Amniotic stem cell (primary cell): ENCODE measurements around the gene SH3GL2.

Experiments used
- DNase-seq: peaks from one replicate; lab custom pipeline; 2025; lab: John Stamatoyannopoulos, UW

Gene SH3GL2

DNA sequence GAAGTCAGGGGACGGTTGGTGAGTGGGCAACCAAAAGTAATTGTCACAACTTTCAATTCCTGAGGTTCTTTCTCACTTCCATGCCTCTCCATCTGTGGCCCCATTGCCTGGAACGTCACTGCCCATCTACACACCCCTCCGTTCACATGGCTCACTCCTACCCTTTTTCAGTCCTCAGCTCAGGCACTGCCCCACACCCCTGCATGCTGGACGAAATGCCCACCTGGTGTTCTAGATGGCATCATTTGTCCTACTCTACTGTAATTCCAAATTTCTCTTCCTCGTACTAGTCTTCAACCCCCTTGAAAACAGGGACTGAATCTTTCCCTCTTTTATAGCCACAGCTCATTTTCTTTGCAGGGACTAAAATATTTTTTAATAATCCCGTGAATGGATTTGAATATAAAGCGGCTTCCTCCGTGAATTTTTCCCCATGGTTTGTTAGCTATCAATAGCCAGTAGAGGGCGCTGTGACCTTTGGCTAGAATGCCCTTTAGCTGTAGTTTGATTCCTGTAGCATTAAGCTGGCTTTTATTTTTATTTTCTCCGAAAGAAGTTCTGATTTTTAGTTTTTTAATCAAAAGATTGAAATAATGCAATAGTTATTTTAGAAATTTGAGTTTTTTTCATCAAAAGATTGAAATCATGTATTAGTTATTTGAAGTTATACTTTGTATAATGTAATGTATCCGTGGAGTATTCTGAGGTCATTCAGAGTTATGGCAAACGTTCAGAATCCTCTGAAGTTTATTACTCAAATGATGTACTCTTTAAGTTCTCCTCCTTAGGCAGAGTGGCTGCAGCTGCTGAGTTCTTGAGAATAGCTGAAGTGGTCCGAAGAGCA lies 232.1 kb downstream of the SH3GL2 start:
- DNase-seq: peak; percentile 62

- no peak for DNase-seq
These were observed 234.9 kb downstream of the SH3GL2 start for GRCh38 chr9:17813798-17814197.

DNA sequence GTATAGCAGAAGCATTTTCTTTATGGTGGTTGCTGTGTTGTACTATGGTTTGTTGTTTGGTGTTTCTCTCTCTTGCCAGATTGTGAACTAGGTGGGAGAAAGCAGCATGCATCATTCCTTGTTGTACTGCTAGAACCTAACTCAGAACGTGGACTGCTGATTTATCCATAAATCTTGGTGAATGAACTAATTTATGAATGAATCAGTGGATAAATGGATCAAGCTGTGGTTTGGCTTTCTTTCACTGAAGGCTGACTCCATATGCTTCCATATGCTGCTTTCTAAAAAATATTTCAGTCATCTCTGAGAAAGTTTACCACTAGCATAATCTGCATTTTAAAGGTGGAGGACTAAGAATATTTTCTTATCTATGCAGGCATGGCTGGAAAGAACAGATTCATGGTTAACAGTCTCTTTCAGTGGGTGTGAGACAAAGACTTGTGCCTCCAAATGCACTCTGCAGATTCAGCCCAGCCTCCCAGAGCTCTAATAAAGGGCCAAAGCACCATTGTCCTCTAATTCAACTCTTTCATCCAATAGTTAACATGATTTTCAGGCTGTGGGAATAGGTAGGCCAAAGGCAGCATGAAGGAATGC lies 237.7 kb downstream of the SH3GL2 start:
- DNase-seq: no peak

- peak; percentile 15 for DNase-seq
These were observed 245.3 kb downstream of the SH3GL2 start for GRCh38 chr9:17824191-17824590.

DNA sequence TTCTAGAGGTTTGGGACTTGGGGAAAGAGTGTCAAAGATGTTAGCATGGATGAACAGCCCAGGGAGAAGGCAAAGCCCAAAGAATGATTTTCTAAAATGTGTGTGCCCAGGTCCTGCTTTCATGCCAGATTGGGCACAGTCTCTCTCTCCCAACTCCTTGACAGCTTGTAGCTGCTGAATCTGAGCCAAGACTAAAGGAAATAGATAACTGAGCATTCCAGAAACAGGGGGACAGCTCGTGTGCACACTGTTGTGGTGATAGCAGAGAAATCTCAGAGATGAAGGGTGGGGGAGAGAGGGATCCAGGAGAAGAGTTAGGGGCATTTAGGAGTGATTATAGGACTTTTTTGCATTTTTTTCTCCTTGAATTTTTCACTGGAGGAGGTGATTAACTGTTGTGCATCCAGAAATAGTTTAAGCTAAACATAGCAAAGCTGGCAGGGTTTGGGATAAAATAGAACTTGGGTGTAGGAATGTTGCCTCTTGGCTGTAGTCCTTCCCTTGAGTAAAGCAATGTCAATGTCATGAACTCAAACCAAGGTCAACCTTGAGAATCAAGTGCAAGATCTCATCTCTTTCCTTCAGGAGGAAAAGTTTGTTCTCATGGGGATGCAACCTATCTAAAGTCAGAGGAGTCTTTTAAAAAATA lies 245.9 kb downstream of the SH3GL2 start:
- no peak for DNase-seq

- no peak for DNase-seq
These were observed 246.4 kb downstream of the SH3GL2 start for GRCh38 chr9:17825265-17825659.

DNA sequence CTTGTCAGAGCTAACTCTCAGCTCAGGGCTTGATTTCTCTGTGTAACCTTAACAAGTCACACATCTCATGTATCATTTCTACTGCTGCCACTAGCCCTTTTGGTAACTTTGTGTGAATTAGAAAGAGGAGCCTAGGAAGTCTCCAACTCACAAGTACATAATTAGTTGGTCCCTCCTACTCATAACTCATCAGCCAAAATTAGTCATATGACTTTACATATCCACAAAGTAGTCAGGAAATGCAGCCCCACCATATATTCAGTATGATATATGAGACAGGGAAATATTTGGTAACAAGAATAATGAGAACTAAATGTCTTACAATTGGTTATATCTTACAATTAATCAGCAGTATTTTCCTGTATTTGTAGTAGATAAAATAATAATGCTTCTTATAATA lies 250.2 kb downstream of the SH3GL2 start:
- DNase-seq: no peak

- no peak for DNase-seq
These were observed 251.0 kb downstream of the SH3GL2 start for GRCh38 chr9:17829812-17830385.

DNA sequence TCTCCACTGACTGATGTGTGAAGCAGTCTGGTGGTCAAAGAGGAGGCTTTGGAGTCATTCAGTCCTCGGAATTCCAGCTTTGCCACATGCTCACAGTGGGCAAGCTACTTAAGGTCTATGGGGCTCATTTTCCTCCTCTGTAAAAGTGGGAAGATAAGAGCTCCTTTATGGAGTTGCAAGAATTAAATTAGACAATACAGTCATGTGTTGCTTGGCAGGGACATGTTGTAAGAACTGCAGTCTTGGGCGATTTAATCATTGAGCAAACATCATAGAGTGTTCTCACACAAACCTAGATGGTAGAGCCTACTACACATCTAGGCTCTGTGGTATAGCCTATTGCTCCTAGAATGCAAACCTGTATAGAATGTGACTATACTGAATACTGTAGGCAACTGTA lies 253.9 kb downstream of the SH3GL2 start:
- DNase-seq: no peak

DNA sequence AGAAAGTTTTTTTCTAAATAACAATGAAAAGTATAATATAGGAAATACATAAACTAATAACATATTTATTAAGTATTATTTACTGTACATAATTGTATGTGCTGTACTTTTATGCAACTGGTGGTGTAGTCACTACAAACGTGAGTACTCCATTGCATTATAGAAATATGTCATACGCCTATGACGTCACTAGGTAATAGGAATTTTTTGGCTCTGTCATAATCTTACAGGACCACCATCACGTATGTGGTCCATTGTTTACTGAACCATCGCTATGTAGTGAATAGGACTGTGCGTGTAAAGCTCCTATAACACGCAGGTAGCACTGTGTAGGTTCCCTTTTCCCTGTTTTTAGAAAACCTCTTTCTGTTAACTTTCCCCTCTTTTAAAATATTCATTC lies 255.0 kb downstream of the SH3GL2 start:
- no peak for DNase-seq

DNA sequence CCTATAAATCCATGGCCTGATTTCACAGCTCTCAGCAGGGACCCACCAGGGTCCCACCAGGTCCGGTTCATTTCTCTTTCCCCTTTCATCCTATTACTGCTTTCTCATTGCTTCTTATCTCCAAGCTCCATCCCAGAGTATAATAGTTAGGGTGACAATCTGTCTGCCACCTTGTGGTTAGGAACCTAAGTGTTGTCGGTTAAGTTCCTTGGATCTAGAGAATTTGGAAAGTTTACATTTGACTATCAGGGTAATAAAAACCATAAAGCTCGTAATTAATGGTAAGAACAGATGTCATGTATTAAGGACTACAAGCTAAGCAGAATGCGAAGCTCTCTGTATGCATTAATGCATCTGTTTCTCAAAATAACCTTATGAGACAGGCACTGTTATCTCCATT lies 259.1 kb downstream of the SH3GL2 start:
- DNase-seq: no peak

- DNase-seq: no peak
These were observed 260.9 kb downstream of the SH3GL2 start for GRCh38 chr9:17839776-17840175.

GRCh38 chr9:17843236-17843635 lies 264.4 kb downstream of the SH3GL2 start:
- DNase-seq: no peak
